Thyroid gland (tissue), 4 donors: ENCODE data around the gene IKZF2. TPM values are rescaled to one million over a fixed set of nuclear protein-coding genes. Genes with fewer than 3 reads are reported as not detected.

Experiments used
- DNase-seq, 2 donors: peaks; one replicate each; pipeline ENCODE4 v3.0.0-alpha.2; 2019
- H3K27ac ChIP-seq, 3 donors: fragments of 200-600 bp; sonication (generic); 1 replicate in 2 of 3; 2 replicates in 1 of 3; pipeline ENCODE4 v1.5.1; 2016 to 2019; ENCODE audit warnings: mild to moderate bottlenecking in 1 of 3, moderate library complexity in 1 of 3
- H3K27me3 ChIP-seq: fragments of 200-600 bp; sonication (generic); one replicate; pipeline ENCODE4 v1.5.1; 2019
- H3K36me3 ChIP-seq, 2 donors: fragments of 200-600 bp; sonication (generic); one replicate each; pipeline ENCODE4 v1.5.1; 2016 to 2019
- H3K4me1 ChIP-seq, 2 donors: fragments of 200-600 bp; sonication (generic); one replicate each; pipeline ENCODE4 v1.5.1; 2017 to 2019
- H3K4me3 ChIP-seq, 3 donors: fragments of 200-600 bp; sonication (generic); replicated peaks in 1 of 3; 1 replicate in 2 of 3; 2 replicates in 1 of 3; pipeline ENCODE4 v1.5.1; 2016; ENCODE audit warnings: mild to moderate bottlenecking in 1 of 3
- H3K9me3 ChIP-seq: fragments of 200-600 bp; sonication (generic); one replicate; pipeline ENCODE4 v1.5.1; 2017
- POLR2A ChIP-seq, 2 donors: fragments of 450-650 bp; IDR thresholded peaks; one replicate each; pipeline ENCODE4 v1.6.1; 2017; ENCODE audit warnings: antibody characterized with exemption in 2 of 2, mild to moderate bottlenecking in 2 of 2, moderate library complexity in 1 of 2
- WGBS, 2 donors: methylation state at CpG; one replicate each; pipeline ENCODE4 v1.1.5; 2017; 5-methylcytosine and 5-hydroxymethylcytosine counted together
- intact Hi-C: fragments of 100-400 bp; cut with DNase I; formaldehyde crosslinking; loops from one replicate; pipeline ENCODE4 v1.15.1; 2023
- total RNA-seq, 4 donors: library from RNA; depleted of rRNA; stranded (reverse); fragments of >200 nt; gene quantifications; one replicate each; pipeline ENCODE4 v1.2.3, GENCODE V29; 2016
- TF ChIP-seq, protein P1 (sequence below), 6 experiments: fragments of 200-600 bp in 3 of 6; fragments of 450-650 bp in 3 of 6; sonication (generic) in 3 of 6; IDR thresholded peaks; one replicate each; pipeline ENCODE4 v1.5.1; 2016 to 2019; ENCODE audit warnings: antibody characterized with exemption in 6 of 6, mild to moderate bottlenecking in 2 of 6, inconsistent platforms in 1 of 6, moderate library complexity in 1 of 6

The IKZF2 gene
- total RNA-seq, 4 donors from 2014 or later, result 25.3 to 84.8 (median 47.2) TPM

DNA sequence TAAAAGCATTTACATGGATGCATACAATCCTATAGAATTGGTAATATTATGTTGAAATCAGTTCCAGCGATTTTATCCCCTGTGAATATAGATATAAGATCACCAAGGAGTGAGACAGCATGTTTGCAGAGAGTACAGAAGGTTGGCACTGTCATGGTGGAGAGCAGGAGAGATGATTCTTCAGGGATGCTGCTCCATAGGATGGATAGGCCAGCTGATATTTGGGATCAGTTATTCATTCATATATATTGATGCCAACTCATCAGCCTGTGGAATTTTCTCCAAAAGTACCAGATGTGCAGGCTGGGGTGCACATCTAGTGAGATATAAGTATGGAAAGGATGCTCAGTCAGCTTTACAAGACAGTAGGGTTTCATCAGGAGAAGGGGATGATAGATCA, 139.9 kb downstream of the IKZF2 start:
- Histone ChIP-seq H3K9me3 (no peaks in the 10 kb centered on the region), H3K36me3 (peaks cover 0 to 7% of the 10 kb centered on the region in 2 donors), H3K27me3 (no peaks in the 10 kb centered on the region), H3K4me1 (no peaks in the 10 kb centered on the region), H3K27ac (no peak overlapping the region), H3K4me3 (no peak overlapping the region)
- TF ChIP-seq, protein P1, sequence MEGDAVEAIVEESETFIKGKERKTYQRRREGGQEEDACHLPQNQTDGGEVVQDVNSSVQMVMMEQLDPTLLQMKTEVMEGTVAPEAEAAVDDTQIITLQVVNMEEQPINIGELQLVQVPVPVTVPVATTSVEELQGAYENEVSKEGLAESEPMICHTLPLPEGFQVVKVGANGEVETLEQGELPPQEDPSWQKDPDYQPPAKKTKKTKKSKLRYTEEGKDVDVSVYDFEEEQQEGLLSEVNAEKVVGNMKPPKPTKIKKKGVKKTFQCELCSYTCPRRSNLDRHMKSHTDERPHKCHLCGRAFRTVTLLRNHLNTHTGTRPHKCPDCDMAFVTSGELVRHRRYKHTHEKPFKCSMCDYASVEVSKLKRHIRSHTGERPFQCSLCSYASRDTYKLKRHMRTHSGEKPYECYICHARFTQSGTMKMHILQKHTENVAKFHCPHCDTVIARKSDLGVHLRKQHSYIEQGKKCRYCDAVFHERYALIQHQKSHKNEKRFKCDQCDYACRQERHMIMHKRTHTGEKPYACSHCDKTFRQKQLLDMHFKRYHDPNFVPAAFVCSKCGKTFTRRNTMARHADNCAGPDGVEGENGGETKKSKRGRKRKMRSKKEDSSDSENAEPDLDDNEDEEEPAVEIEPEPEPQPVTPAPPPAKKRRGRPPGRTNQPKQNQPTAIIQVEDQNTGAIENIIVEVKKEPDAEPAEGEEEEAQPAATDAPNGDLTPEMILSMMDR (IDR thresholded peaks at IDR 0.05), result no peak
- TF ChIP-seq POLR2A (IDR thresholded peaks at IDR 0.05), result no peak
- WGBS, 2 donors, result 96 to 97% methylated on average over 1 of the region's 1 CpG
- intact Hi-C loops, result no loop called here
- DNase-seq, result no peak

DNA sequence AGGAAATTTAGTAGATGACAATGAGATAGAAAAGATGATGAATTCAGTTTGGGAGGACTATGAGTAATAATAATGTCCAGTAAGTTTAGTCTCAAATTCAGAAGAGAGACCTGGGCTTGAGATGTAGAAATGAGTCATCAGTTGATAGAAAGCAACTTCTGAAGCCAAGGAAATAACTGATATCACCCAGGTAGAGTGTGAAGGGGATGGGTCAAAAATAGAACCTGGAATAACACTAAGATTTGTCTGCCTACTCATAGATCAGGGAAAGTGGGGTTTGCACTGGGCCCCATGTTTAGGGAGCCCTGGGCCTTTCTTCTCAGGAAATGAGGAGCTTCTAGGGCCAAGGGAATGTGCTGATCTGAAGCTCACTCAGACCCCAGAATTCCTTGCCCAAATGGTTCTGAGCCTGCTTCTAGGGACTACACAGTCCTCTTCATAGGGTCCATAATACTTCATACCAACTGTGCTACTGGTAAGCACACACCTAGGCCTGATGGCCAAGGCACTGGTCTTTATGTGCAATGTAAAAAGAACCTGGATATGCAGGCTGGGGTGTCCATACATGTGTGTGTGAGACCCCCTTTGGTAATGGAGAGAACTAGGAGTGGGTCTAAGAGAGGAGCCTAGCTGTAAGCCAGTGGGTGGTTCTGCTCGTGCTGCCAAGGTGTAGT, 141.2 kb downstream of the IKZF2 start:
- WGBS, 2 donors, result 95 to 97% methylated on average over 1 of the region's 1 CpG
- intact Hi-C loops, result no loop called here
- H3K4me3 ChIP-seq, result no peak overlapping the region
- TF ChIP-seq, protein P1 (IDR thresholded peaks at IDR 0.05), result no peak
- TF ChIP-seq POLR2A (IDR thresholded peaks at IDR 0.05), result no peak
- H3K27ac ChIP-seq, result no peak overlapping the region
- H3K4me1 ChIP-seq, result no peaks in the 10 kb centered on the region
- no peaks in the 10 kb centered on the region for H3K27me3 ChIP-seq
- no peak for DNase-seq
- H3K9me3 ChIP-seq, result no peaks in the 10 kb centered on the region
- peaks cover 0 to 7% of the 10 kb centered on the region in 2 donors for H3K36me3 ChIP-seq

DNA sequence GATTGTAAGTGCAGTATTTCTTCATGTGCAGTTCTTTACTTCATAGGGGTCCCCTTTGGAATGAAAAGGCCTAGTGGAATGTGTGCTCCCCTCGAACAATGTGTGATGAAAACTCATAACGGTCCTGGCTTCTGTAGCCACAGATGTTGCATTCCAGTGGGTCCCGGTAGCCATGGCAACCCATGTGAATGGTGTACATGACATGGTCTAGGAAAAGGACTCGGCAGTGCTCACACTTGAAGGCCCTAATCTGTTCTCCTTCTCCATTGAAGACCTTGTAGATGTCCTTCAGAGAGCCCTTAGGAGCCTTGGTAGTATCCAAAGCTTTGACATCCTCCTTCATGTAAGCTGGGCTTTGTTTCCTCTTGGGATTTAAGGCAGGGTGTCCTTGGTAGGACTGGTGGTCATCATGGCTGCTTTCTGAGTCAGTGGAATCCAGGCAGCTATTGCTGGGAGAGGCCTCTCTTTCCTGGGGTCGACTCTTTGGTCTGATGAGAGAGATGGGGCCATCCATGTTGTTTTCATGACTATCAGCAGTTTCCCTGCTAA, 144.0 kb downstream of the IKZF2 start:
- no peaks in the 10 kb centered on the region for H3K4me1 ChIP-seq
- H3K9me3 ChIP-seq, result no peaks in the 10 kb centered on the region
- TF ChIP-seq POLR2A (IDR thresholded peaks at IDR 0.05), result no peak
- TF ChIP-seq, protein P1 (IDR thresholded peaks at IDR 0.05), result no peak
- intact Hi-C loops, result no loop called here
- WGBS, 2 donors, result 85 to 88% methylated on average over 5 of the region's 5 CpGs
- no peak overlapping the region for H3K4me3 ChIP-seq
- H3K27me3 ChIP-seq, result no peaks in the 10 kb centered on the region
- H3K36me3 ChIP-seq, result peaks cover 0 to 7% of the 10 kb centered on the region in 2 donors
- H3K27ac ChIP-seq, result no peak overlapping the region
- DNase-seq, result no peak

DNA sequence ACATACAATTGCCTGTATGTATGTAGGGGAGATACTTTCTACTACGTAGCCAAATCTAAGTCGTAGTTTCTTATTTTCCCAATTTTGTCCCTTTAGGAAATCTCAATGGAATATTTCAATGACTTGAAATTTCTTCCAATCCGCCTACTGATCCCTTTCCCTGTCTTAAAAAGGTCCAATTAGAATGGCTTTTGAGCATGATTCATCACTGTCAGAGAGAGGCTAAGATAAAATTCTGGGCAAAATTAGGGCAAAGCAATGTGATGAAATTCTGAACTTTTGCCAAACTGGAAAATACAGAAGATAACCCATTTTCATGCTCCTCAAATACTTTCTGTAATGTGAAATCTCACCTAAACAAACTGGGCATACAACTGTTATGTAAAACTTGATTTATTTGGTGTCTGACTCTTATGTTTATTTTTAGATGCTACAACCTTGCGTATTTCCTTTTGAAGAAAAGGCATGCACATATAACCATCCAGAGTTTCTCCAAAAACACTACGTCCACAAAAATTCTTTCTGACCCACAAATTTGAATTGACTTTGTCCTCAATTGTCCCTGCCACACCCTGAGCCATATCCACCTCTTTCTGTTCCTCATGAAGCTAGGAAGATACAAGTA, 147.1 kb downstream of the IKZF2 start:
- peaks cover 0 to 7% of the 10 kb centered on the region in 2 donors for H3K36me3 ChIP-seq
- no peak overlapping the region for H3K4me3 ChIP-seq
- DNase-seq, result no peak
- no peaks in the 10 kb centered on the region for H3K27me3 ChIP-seq
- intact Hi-C loops, result no loop called here
- H3K4me1 ChIP-seq, result no peaks in the 10 kb centered on the region
- no peaks in the 10 kb centered on the region for H3K9me3 ChIP-seq
- H3K27ac ChIP-seq, result no peak overlapping the region
- TF ChIP-seq, protein P1 (IDR thresholded peaks at IDR 0.05), result no peak
- no peak for TF ChIP-seq POLR2A (IDR thresholded peaks at IDR 0.05)
- WGBS, 2 donors, result 90 to 93% methylated on average over 5 of the region's 5 CpGs

DNA sequence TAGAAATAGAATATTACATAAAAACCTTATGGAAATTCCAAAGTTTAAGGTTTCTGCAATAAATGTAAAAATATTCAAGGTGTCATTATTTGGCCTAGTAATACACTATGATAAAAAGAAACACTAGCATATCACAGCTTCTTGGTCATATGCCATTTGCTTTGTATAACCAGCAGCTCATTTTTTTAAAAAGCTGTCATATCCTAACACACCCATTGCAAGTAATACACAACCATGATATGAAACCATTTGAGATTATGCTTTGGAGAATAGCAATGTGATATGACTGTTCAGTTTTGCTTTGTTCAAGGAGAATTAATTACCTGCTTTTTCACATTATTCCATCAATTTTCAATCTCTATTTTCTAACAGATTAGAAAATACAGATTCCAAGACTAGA, 149.0 kb downstream of the IKZF2 start:
- Histone ChIP-seq H3K36me3 (peaks cover 0 to 3% of the 10 kb centered on the region in 2 donors), H3K4me1 (no peaks in the 10 kb centered on the region), H3K9me3 (no peaks in the 10 kb centered on the region), H3K27me3 (no peaks in the 10 kb centered on the region), H3K4me3 (no peak overlapping the region), H3K27ac (no peak overlapping the region)
- TF ChIP-seq POLR2A (IDR thresholded peaks at IDR 0.05), result no peak
- TF ChIP-seq, protein P1 (IDR thresholded peaks at IDR 0.05), result no peak
- DNase-seq, result no peak
- intact Hi-C loops, result no loop called here
